Fibroblast of lung (primary cell): ENCODE data around the gene KRTAP4-12. TPM values are rescaled to one million over a fixed set of nuclear protein-coding genes. Genes with fewer than 3 reads are reported as not detected.
"Not testable (repeated sequence)": the region's sequence is repeated elsewhere in the genome, so short reads cannot be mapped to it uniquely, and the experiment has no call there.

ENCODE experiments used
- DNase-seq, 2 donors: peaks; one replicate each; pipeline versions ENCODE4 v3.0.0 to v3.0.0-alpha.2; 2010; ENCODE audit warnings: low read depth in 2 of 2
- H2AFZ ChIP-seq: 2 replicates; pipeline ENCODE4 v1.5.1; 2012; ENCODE audit warnings: low read length, control low read depth, inconsistent platforms
- H3K27ac ChIP-seq: 2 replicates; pipeline ENCODE4 v1.5.1; 2011; ENCODE audit warnings: low read length, control low read depth; ENCODE audit not compliant: insufficient read depth
- H3K27me3 ChIP-seq: 2 replicates; pipeline ENCODE4 v1.5.1; 2011; ENCODE audit warnings: mild to moderate bottlenecking, low read length; ENCODE audit not compliant: control insufficient read depth, insufficient read depth
- H3K36me3 ChIP-seq: 2 replicates; pipeline ENCODE4 v1.5.1; 2011; ENCODE audit warnings: low read length; ENCODE audit not compliant: control insufficient read depth, insufficient read depth
- H3K4me1 ChIP-seq: 2 replicates; pipeline ENCODE4 v1.5.1; 2011; ENCODE audit warnings: low read length; ENCODE audit not compliant: control insufficient read depth, insufficient read depth; ENCODE audit errors: extremely low read depth
- H3K4me2 ChIP-seq: 2 replicates; pipeline ENCODE4 v1.5.1; 2011; ENCODE audit warnings: low read length, control low read depth; ENCODE audit not compliant: insufficient read depth; ENCODE audit errors: extremely low read depth
- H3K4me3 ChIP-seq, 4 experiments: fragments of 200-600 bp in 1 of 4; sonication (generic) in 1 of 4; replicated peaks in 1 of 4; 2 replicates each; pipeline ENCODE4 v1.5.1; 2011 to 2016; ENCODE audit warnings: low read length in 4 of 4, low read depth in 3 of 4, mild to moderate bottlenecking in 3 of 4, control low read depth in 2 of 4, inconsistent platforms in 1 of 4, mixed read lengths in 1 of 4; ENCODE audit not compliant: insufficient read depth in 1 of 4; ENCODE audit errors: control extremely low read depth in 1 of 4
- H3K79me2 ChIP-seq: 2 replicates; pipeline ENCODE4 v1.5.1; 2012; ENCODE audit warnings: mild to moderate bottlenecking, low read length, inconsistent platforms; ENCODE audit not compliant: control insufficient read depth, insufficient read depth
- H3K9ac ChIP-seq: 2 replicates; pipeline ENCODE4 v1.5.1; 2011; ENCODE audit warnings: mild to moderate bottlenecking, low read length, control low read depth; ENCODE audit not compliant: insufficient read depth
- H3K9me3 ChIP-seq: 2 replicates; pipeline ENCODE4 v1.5.1; 2012; ENCODE audit warnings: low read depth, low read length; ENCODE audit not compliant: control insufficient read depth, insufficient read depth
- H4K20me1 ChIP-seq: 2 replicates; pipeline ENCODE4 v1.5.1; 2011; ENCODE audit warnings: low read length; ENCODE audit not compliant: control insufficient read depth, insufficient read depth; ENCODE audit errors: extremely low read depth
- CTCF ChIP-seq, 2 donors: IDR thresholded peaks in 1 of 2; conservative IDR thresholded peaks in 1 of 2; 1 replicate in 1 of 2; 2 replicates in 1 of 2; pipeline ENCODE4 v1.5.1; 2011 to 2012; ENCODE audit warnings: low read length in 2 of 2, control low read depth in 1 of 2, inconsistent platforms in 1 of 2, low read depth in 1 of 2, mild to moderate bottlenecking in 1 of 2
- EZH2 ChIP-seq: IDR thresholded peaks from 2 replicates; pipeline ENCODE4 v1.5.1; 2012; ENCODE audit warnings: low read length, control low read depth, mild to moderate bottlenecking; ENCODE audit errors: missing control alignments
- polyA plus RNA-seq, 2 donors: library from polyadenylated mRNA; depleted of rRNA in 1 of 2; stranded (reverse) in 1 of 2; unstranded in 1 of 2; fragments of >200 nt; gene quantifications; 2 replicates each; pipeline ENCODE4 v1.2.1, GENCODE V29; 2011 to 2012; ENCODE audit warnings: missing spikeins in 1 of 2
- total RNA-seq: library from RNA; depleted of rRNA; stranded (reverse); fragments of >200 nt; gene quantifications from 2 replicates; pipeline ENCODE4 v1.2.1, GENCODE V29; 2014

KRTAP4-12 gene
- total and polyA plus RNA-seq, 2 donors (not counting 1 experiment from before 2014, with no cell fraction given) = not detected

- Histone ChIP-seq H3K4me1 (no peaks in the 10 kb centered on the region), H4K20me1 (no peaks in the 10 kb centered on the region), H2AFZ (no peak overlapping the region), H3K9me3 (no peaks in the 10 kb centered on the region), H3K36me3 (no peaks in the 10 kb centered on the region), H3K4me2 (no peak overlapping the region), H3K27ac (no peak overlapping the region), H3K4me3 (no peak overlapping the region), H3K79me2 (no peaks in the 10 kb centered on the region), H3K27me3 (no peaks in the 10 kb centered on the region), H3K9ac (no peak overlapping the region)
- no peak for DNase-seq
- TF ChIP-seq CTCF (conservative IDR thresholded peaks at IDR 0.05 in 1 of 2, IDR thresholded peaks at IDR 0.05 in 1 of 2; ENCODE audit: low read depth in 1 of 2, low read length in 2 of 2) = no peak
- no peak for TF ChIP-seq EZH2
These were observed 1.1 kb upstream of the KRTAP4-12 start for GRCh38 chr17:41125064-41125463.

GRCh38 chr17:41123292-41123990 lies 541 bp downstream of the KRTAP4-12 start:
- H3K27ac ChIP-seq, H3K4me2 ChIP-seq, H3K9ac ChIP-seq, H3K27me3 ChIP-seq, H3K9me3 ChIP-seq, H4K20me1 ChIP-seq, H3K36me3 ChIP-seq, H3K4me1 ChIP-seq, DNase-seq, H3K79me2 ChIP-seq, H3K4me3 ChIP-seq, H2AFZ ChIP-seq: not testable (repeated sequence)

GRCh38 chr17:41121742-41122141 lies 2.2 kb downstream of the KRTAP4-12 start:
- H4K20me1 ChIP-seq = no peaks in the 10 kb centered on the region
- no peak overlapping the region for H3K4me3 ChIP-seq
- TF ChIP-seq CTCF (conservative IDR thresholded peaks at IDR 0.05 in 1 of 2, IDR thresholded peaks at IDR 0.05 in 1 of 2; ENCODE audit: low read depth in 1 of 2, low read length in 2 of 2) = no peak
- no peak for TF ChIP-seq EZH2
- H3K4me1 ChIP-seq = no peaks in the 10 kb centered on the region
- H3K36me3 ChIP-seq = no peaks in the 10 kb centered on the region
- H3K9me3 ChIP-seq = no peaks in the 10 kb centered on the region
- no peak overlapping the region for H2AFZ ChIP-seq
- no peaks in the 10 kb centered on the region for H3K27me3 ChIP-seq
- no peaks in the 10 kb centered on the region for H3K79me2 ChIP-seq
- H3K9ac ChIP-seq = no peak overlapping the region
- no peak overlapping the region for H3K4me2 ChIP-seq
- no peak for DNase-seq
- H3K27ac ChIP-seq = no peak overlapping the region

- H3K4me1 ChIP-seq, H3K27ac ChIP-seq, H4K20me1 ChIP-seq, H3K79me2 ChIP-seq, H3K27me3 ChIP-seq, H3K9ac ChIP-seq, H3K9me3 ChIP-seq, H3K36me3 ChIP-seq, H3K4me3 ChIP-seq, H3K4me2 ChIP-seq, DNase-seq, H2AFZ ChIP-seq: not testable (repeated sequence)
These were observed 4.0 kb downstream of the KRTAP4-12 start for GRCh38 chr17:41119696-41120690.
